Measurements from ENCODE around the gene SLC25A41.

- TF ChIP-seq CTCF (IDR thresholded peaks at IDR 0.05; ENCODE audit: poor library complexity, severe bottlenecking): no peak
- TF ChIP-seq POLR2AphosphoS5 (IDR thresholded peaks at IDR 0.05): no peak
- TF ChIP-seq SMC3 (conservative IDR thresholded peaks at IDR 0.05; ENCODE audit: poor library complexity): no peak
- no peak for TF ChIP-seq EP300 (conservative IDR thresholded peaks at IDR 0.05; ENCODE audit: poor library complexity, severe bottlenecking)
These were observed 36.6 kb upstream of the SLC25A41 start for GRCh38 chr19:6470173-6470572.
